ENCODE results near the gene SETBP1. TPM values are rescaled to one million over a fixed set of nuclear protein-coding genes. Genes with fewer than 3 reads are reported as not detected.

Gene SETBP1
- total and polyA plus RNA-seq, 3 experiments from 2014 or later, result 0.22 to 14.1 (median 13.9) TPM

DNA sequence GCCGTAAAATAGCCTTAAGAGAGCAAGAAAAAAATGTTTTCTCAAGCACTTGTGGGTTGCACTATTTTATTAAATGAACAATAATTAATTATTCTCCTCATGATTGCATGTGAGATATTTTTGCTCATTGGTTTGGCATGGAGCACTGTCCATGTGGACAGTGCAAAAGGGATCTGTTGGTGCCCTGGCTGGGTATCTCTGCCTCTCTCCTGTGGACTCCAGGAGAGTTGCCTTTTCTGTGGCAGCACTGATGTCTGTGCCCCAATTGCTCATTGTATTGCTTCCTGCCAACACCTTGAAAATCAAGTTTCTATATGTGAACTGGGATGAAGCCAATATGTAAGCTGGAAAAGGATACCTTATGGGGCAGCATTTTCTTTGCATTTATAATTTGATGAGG is 131.7 kb downstream of the SETBP1 start:
- Histone ChIP-seq H3K4me3 (ENCODE audit: low read length) (no peak overlapping the region), H3K4me1 (ENCODE audit: insufficient read depth, low read length) (no peaks in the 10 kb centered on the region), H3K9me3 (ENCODE audit: low read length) (no peaks in the 10 kb centered on the region), H3K27me3 (ENCODE audit: insufficient read depth, low read length, poor library complexity, severe bottlenecking) (no peaks in the 10 kb centered on the region), H3K27ac (ENCODE audit: low read depth, low read length) (no peak overlapping the region), H3K36me3 (ENCODE audit: insufficient read depth, low read length) (no peaks in the 10 kb centered on the region)
- Mint-ChIP-seq H3K27me3 (no peaks in the 10 kb centered on the region), H3K36me3 (no peaks in the 10 kb centered on the region), H3K4me3 (no peak overlapping the region), H3K27ac (no peak overlapping the region), H3K4me1 (peaks cover 0 to 2% (median 0%) of the 10 kb centered on the region in 3 donors), H3K9me3 (no peaks in the 10 kb centered on the region)
- CTCF ChIA-PET, result no interaction called here
- DNase-seq, result no peak
- POLR2A ChIA-PET, result no interaction called here

DNA sequence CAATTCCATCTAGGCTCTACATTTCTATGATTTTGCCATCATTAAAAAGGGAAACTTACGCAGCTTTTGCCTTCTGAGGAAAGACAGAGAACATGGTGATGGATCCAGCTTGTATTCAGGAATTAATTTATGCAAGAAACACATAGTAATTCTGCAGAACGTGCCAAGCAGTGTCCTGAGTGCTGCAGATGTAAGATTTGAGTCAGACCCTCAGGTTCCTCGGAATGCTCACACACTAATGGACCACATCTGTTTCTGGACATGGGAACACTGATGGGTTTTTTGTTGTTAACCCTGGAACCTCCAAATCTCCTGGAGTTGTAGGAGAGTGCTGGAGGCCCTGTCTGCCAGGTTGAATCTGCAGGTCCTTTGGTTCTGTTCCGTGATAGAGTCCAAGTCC is 132.9 kb downstream of the SETBP1 start:
- Histone ChIP-seq H3K4me1 (ENCODE audit: insufficient read depth, low read length) (no peaks in the 10 kb centered on the region), H3K9me3 (ENCODE audit: low read length) (no peaks in the 10 kb centered on the region), H3K27ac (ENCODE audit: low read depth, low read length) (no peak overlapping the region), H3K36me3 (ENCODE audit: insufficient read depth, low read length) (no peaks in the 10 kb centered on the region), H3K4me3 (ENCODE audit: low read length) (no peak overlapping the region), H3K27me3 (ENCODE audit: insufficient read depth, low read length, poor library complexity, severe bottlenecking) (no peaks in the 10 kb centered on the region)
- Mint-ChIP-seq H3K4me3 (no peak overlapping the region), H3K9me3 (no peaks in the 10 kb centered on the region), H3K36me3 (no peaks in the 10 kb centered on the region), H3K4me1 (peaks cover 0 to 2% (median 1%) of the 10 kb centered on the region in 3 donors), H3K27ac (no peak overlapping the region), H3K27me3 (no peaks in the 10 kb centered on the region)
- ChIA-PET CTCF (no interaction called here), POLR2A (no interaction called here)
- DNase-seq, result no peak

DNA sequence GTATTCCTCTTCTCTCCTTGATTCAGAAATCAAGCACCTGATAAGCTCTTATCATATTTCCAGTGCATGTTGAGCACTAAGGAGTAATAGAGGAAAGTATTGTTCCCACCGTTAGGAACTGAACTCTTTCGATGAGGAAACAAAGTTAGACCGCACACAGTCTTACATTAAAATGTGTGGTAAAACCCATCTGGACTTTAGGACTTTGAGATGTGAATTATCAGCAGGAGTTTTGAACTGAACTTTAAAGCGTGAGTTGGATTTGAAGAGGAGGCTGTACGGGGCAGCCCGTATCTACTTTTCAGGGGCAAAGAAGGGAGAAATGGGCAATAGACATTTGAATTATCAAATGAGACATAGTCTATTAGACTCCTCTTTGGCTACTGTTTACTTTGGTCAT is 134.4 kb downstream of the SETBP1 start:
- ChIA-PET POLR2A (no interaction called here), CTCF (no interaction called here)
- peaks cover 0 to 5% (median 5%) of the 10 kb centered on the region in 3 donors for H3K4me1 Mint-ChIP-seq
- Histone ChIP-seq H3K36me3 (ENCODE audit: insufficient read depth, low read length) (no peaks in the 10 kb centered on the region), H3K27me3 (ENCODE audit: insufficient read depth, low read length, poor library complexity, severe bottlenecking) (no peaks in the 10 kb centered on the region), H3K27ac (ENCODE audit: low read depth, low read length) (no peak overlapping the region), H3K4me1 (ENCODE audit: insufficient read depth, low read length) (no peaks in the 10 kb centered on the region), H3K4me3 (ENCODE audit: low read length) (no peak overlapping the region), H3K9me3 (ENCODE audit: low read length) (no peaks in the 10 kb centered on the region)
- no peaks in the 10 kb centered on the region for H3K27me3 Mint-ChIP-seq
- DNase-seq, result no peak
- H3K36me3 Mint-ChIP-seq, result no peaks in the 10 kb centered on the region
- no peak overlapping the region for H3K4me3 Mint-ChIP-seq
- H3K27ac Mint-ChIP-seq, result no peak overlapping the region
- no peaks in the 10 kb centered on the region for H3K9me3 Mint-ChIP-seq

GRCh38 chr18:44816050-44816449 is 135.4 kb downstream of the SETBP1 start:
- Histone ChIP-seq H3K27ac (ENCODE audit: low read depth, low read length) (no peak overlapping the region), H3K27me3 (ENCODE audit: insufficient read depth, low read length, poor library complexity, severe bottlenecking) (no peaks in the 10 kb centered on the region), H3K9me3 (ENCODE audit: low read length) (no peaks in the 10 kb centered on the region), H3K36me3 (ENCODE audit: insufficient read depth, low read length) (no peaks in the 10 kb centered on the region), H3K4me1 (ENCODE audit: insufficient read depth, low read length) (no peaks in the 10 kb centered on the region), H3K4me3 (ENCODE audit: low read length) (no peak overlapping the region)
- DNase-seq, result no peak
- Mint-ChIP-seq H3K4me3 (no peak overlapping the region), H3K27ac (no peak overlapping the region), H3K36me3 (no peaks in the 10 kb centered on the region), H3K27me3 (no peaks in the 10 kb centered on the region), H3K9me3 (no peaks in the 10 kb centered on the region), H3K4me1 (peaks cover 0 to 5% (median 5%) of the 10 kb centered on the region in 3 donors)
- ChIA-PET POLR2A (no interaction called here), CTCF (no interaction called here)

DNA sequence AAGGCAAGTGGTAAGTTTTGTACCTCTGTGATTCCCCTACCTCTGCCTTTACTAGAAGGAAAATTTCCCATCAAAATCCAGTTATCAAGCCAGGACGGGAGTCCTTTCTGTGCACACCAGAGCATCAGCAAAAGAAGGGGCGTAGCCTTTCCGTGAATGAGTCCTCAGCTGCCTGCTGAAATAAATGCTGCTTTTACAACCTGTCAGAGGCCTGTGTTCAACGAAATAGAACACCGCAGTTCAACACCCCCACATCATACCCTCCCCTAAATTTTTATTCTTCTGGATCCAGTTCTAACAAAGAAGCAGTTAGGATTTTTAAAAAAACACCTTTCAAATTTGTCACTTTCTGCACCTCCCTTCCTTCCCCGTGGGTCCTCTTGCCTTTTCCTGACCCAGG is 135.8 kb downstream of the SETBP1 start:
- CTCF ChIA-PET, result no interaction called here
- Histone ChIP-seq H3K4me3 (ENCODE audit: low read length) (no peak overlapping the region), H3K9me3 (ENCODE audit: low read length) (no peaks in the 10 kb centered on the region), H3K36me3 (ENCODE audit: insufficient read depth, low read length) (no peaks in the 10 kb centered on the region), H3K4me1 (ENCODE audit: insufficient read depth, low read length) (no peaks in the 10 kb centered on the region), H3K27ac (ENCODE audit: low read depth, low read length) (no peak overlapping the region), H3K27me3 (ENCODE audit: insufficient read depth, low read length, poor library complexity, severe bottlenecking) (no peaks in the 10 kb centered on the region)
- H3K4me3 Mint-ChIP-seq, result no peak overlapping the region
- no peak overlapping the region for H3K27ac Mint-ChIP-seq
- POLR2A ChIA-PET, result no interaction called here
- H3K27me3 Mint-ChIP-seq, result no peaks in the 10 kb centered on the region
- H3K4me1 Mint-ChIP-seq, result peaks cover 0 to 5% (median 5%) of the 10 kb centered on the region in 3 donors
- no peaks in the 10 kb centered on the region for H3K36me3 Mint-ChIP-seq
- no peak for DNase-seq
- H3K9me3 Mint-ChIP-seq, result no peaks in the 10 kb centered on the region

DNA sequence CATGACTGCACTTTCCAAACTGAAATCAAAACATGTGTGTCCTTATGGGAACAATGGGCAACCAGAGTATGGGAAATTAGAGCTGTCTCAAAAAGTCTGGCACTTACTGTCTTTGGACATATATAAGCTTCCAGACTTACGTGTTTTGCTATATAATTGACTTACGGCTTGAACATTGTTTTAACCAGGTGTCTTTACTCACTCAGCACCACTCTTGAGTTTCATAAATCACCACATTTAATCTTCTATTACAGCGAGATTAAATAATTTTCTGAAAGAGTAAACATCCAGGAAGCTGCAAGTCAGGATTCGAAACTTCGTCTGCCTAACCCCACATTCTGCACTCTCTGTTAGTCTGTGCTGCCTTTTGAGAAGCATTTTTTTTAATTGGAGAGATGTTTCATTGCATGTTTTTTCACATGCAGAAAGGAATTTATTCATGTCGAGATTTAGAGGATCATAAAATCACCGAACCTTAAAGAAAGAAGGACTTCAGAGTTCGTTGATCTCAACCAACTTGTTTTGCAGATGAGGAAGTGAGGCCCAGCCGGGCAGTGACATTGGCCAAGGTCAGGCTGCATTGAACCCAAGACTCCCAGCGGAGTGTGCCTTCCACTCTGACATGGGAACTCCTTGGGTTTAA is 137.3 kb downstream of the SETBP1 start:
- H3K4me3 ChIP-seq (ENCODE audit: low read length), result no peak overlapping the region
- no peaks in the 10 kb centered on the region for H3K9me3 ChIP-seq (ENCODE audit: low read length)
- no peaks in the 10 kb centered on the region for H3K36me3 Mint-ChIP-seq
- H3K4me1 ChIP-seq (ENCODE audit: insufficient read depth, low read length), result no peaks in the 10 kb centered on the region
- H3K9me3 Mint-ChIP-seq, result no peaks in the 10 kb centered on the region
- H3K27me3 Mint-ChIP-seq, result no peaks in the 10 kb centered on the region
- H3K4me3 Mint-ChIP-seq, result no peak overlapping the region
- CTCF ChIA-PET, result interaction anchor here (0.9 to 1.1 kb wide), 2 partner anchors 21 to 164 kb away, joined by 3 read pairs; no protein-coding TSS in a partner anchor
- no peak overlapping the region for H3K27ac ChIP-seq (ENCODE audit: low read depth, low read length)
- H3K27ac Mint-ChIP-seq, result peak overlapping the region in 1 of 8 donors; percentile 7
- H3K36me3 ChIP-seq (ENCODE audit: insufficient read depth, low read length), result no peaks in the 10 kb centered on the region
- peaks cover 0 to 5% (median 5%) of the 10 kb centered on the region in 3 donors for H3K4me1 Mint-ChIP-seq
- POLR2A ChIA-PET, result no interaction called here
- no peaks in the 10 kb centered on the region for H3K27me3 ChIP-seq (ENCODE audit: insufficient read depth, low read length, poor library complexity, severe bottlenecking)
- DNase-seq, result no peak

- peaks cover 0 to 5% (median 5%) of the 10 kb centered on the region in 3 donors for H3K4me1 Mint-ChIP-seq
- CTCF ChIA-PET, result no interaction called here
- no peaks in the 10 kb centered on the region for H3K27me3 Mint-ChIP-seq
- Histone ChIP-seq H3K27ac (ENCODE audit: low read depth, low read length) (no peak overlapping the region), H3K36me3 (ENCODE audit: insufficient read depth, low read length) (no peaks in the 10 kb centered on the region), H3K4me1 (ENCODE audit: insufficient read depth, low read length) (no peaks in the 10 kb centered on the region), H3K27me3 (ENCODE audit: insufficient read depth, low read length, poor library complexity, severe bottlenecking) (no peaks in the 10 kb centered on the region), H3K9me3 (ENCODE audit: low read length) (no peaks in the 10 kb centered on the region), H3K4me3 (ENCODE audit: low read length) (no peak overlapping the region)
- POLR2A ChIA-PET, result no interaction called here
- no peak for DNase-seq
- no peaks in the 10 kb centered on the region for H3K9me3 Mint-ChIP-seq
- peak overlapping the region in 2 of 8 donors; percentile 7 for H3K27ac Mint-ChIP-seq
- H3K36me3 Mint-ChIP-seq, result no peaks in the 10 kb centered on the region
- no peak overlapping the region for H3K4me3 Mint-ChIP-seq
These were observed 138.1 kb downstream of the SETBP1 start for GRCh38 chr18:44818668-44819403.

DNA sequence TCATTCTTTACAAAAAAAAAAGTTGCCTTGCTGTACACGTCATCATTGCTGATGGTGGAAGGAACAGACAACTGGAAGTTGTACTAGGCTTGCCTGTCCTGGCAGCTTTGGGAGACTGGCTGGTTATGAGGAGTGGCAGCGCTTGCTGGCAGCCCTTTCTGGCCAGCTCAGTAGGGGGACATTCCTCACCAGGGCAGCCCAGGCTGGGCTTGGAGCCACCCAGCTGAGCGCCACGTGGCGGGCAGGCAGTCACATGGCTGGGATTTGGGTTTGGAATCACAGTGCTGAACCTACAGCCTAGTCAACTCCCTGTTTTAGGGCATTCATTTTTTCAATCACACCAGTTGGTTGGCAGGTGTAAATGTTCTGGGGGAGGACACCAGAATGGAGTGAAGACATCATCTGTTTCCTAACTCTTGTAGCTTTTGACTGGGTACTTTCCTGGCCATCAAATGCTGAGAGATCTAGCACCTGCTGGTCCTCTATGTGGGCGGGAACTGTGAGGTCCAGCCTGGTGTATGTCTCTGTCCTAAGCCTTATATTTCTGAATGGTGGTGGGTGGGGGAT is 139.3 kb downstream of the SETBP1 start:
- Mint-ChIP-seq H3K4me3 (no peak overlapping the region), H3K36me3 (no peaks in the 10 kb centered on the region), H3K9me3 (no peaks in the 10 kb centered on the region), H3K27ac (no peak overlapping the region), H3K27me3 (no peaks in the 10 kb centered on the region), H3K4me1 (peaks cover 0 to 5% (median 5%) of the 10 kb centered on the region in 3 donors)
- Histone ChIP-seq H3K4me1 (ENCODE audit: insufficient read depth, low read length) (no peaks in the 10 kb centered on the region), H3K27me3 (ENCODE audit: insufficient read depth, low read length, poor library complexity, severe bottlenecking) (no peaks in the 10 kb centered on the region), H3K36me3 (ENCODE audit: insufficient read depth, low read length) (no peaks in the 10 kb centered on the region), H3K4me3 (ENCODE audit: low read length) (no peak overlapping the region), H3K9me3 (ENCODE audit: low read length) (no peaks in the 10 kb centered on the region), H3K27ac (ENCODE audit: low read depth, low read length) (no peak overlapping the region)
- no peak for DNase-seq
- POLR2A ChIA-PET, result no interaction called here
- CTCF ChIA-PET, result no interaction called here
